K562 (cell line): ENCODE data around the gene ALDH3A2. TPM values are rescaled to one million over a fixed set of nuclear protein-coding genes. Genes with fewer than 3 reads are reported as not detected.

Experiments used
- ATAC-seq: fragments of 200-7000 bp; cut with Tn5 transposase; 3 replicates; pipeline ENCODE4 v1.9.1; 2020; ENCODE audit warnings: moderate library complexity
- BruUV-seq: library from RNA; stranded (reverse); fragments of 400-500 nt; replicated peaks from 2 replicates; lab custom pipeline; 2021; lab: Mats Ljungman, UMichigan
- CTCF ChIA-PET: fragments of 300-600 bp; formaldehyde crosslinking; extraction: SDS; loops from one replicate; lab custom pipeline; 2021; ENCODE audit warnings: low intra/inter-chr PET ratio; lab: Yijun Ruan, JAX
- POLR2A ChIA-PET: fragments of 300-600, 350-650 bp; sonication (Branson Sonifier 250); formaldehyde crosslinking; extraction: SDS; loops from one replicate; lab custom pipeline; 2021; ENCODE audit warnings: antibody characterized with exemption, inconsistent platforms; lab: Yijun Ruan, JAX
- DNase-seq, 4 experiments: peaks; one replicate each; pipeline versions ENCODE4 v3.0.0 to v3.0.0-alpha.2; 2011 to 2018; ENCODE audit warnings: low spot score in 3 of 4, mixed read lengths in 3 of 4; ENCODE audit errors: extremely low read depth in 1 of 4
- FAIRE-seq: peaks from 2 replicates; lab custom pipeline; 2011; peaks lifted over from hg19 to GRCh38; lab: Jason Lieb, UNC
- H2AFZ ChIP-seq: 2 replicates; pipeline ENCODE4 v1.6.0; 2011; ENCODE audit warnings: low read depth, low read length, control low read depth, inconsistent platforms
- H3K27ac ChIP-seq: fragments of 200-600 bp; 3 replicates; pipeline ENCODE4 v1.8.0; 2011; ENCODE audit warnings: low read depth, mild to moderate bottlenecking, control low read depth, inconsistent platforms, low read length, moderate library complexity, mixed read lengths; ENCODE audit errors: extremely low read depth
- H3K27me3 ChIP-seq, 2 experiments: fragments of 300-600 bp in 1 of 2; 2 replicates in 1 of 2; 3 replicates in 1 of 2; pipeline versions ENCODE4 v1.6.0 to v1.8.0; 2011; ENCODE audit warnings: inconsistent platforms in 2 of 2, low read length in 2 of 2, mild to moderate bottlenecking in 1 of 2, mixed read lengths in 1 of 2, moderate library complexity in 1 of 2; ENCODE audit not compliant: control insufficient read depth in 2 of 2, insufficient read depth in 2 of 2
- H3K36me3 ChIP-seq: fragments of 300-600 bp; 3 replicates; pipeline ENCODE4 v1.8.0; 2011; ENCODE audit warnings: mild to moderate bottlenecking, low read length, inconsistent platforms; ENCODE audit not compliant: control insufficient read depth, insufficient read depth
- H3K4me1 ChIP-seq, 2 experiments: fragments of 200-600 bp in 1 of 2; replicated peaks in 1 of 2; 2 replicates in 1 of 2; 3 replicates in 1 of 2; pipeline versions ENCODE4 v1.5.1 to v1.8.0; 2011; ENCODE audit warnings: inconsistent platforms in 2 of 2, low read length in 2 of 2, mild to moderate bottlenecking in 1 of 2, mixed read lengths in 1 of 2, moderate library complexity in 1 of 2; ENCODE audit not compliant: control insufficient read depth in 2 of 2, insufficient read depth in 2 of 2
- H3K4me2 ChIP-seq: 2 replicates; pipeline ENCODE4 v1.6.1; 2011; ENCODE audit warnings: low read length, control low read depth, inconsistent platforms, mixed read lengths; ENCODE audit not compliant: insufficient read depth
- H3K4me3 ChIP-seq: fragments of 200-600 bp; sonication (generic), shearing (Covaris generic); 2 replicates; pipeline ENCODE4 v1.5.1; 2016; ENCODE audit warnings: control low read depth, inconsistent platforms
- H3K79me2 ChIP-seq: fragments of 200-600 bp; 3 replicates; pipeline ENCODE4 v1.8.0; 2011; ENCODE audit warnings: low read length, inconsistent platforms; ENCODE audit not compliant: control insufficient read depth, insufficient read depth
- H3K9ac ChIP-seq, 2 experiments: 2 replicates each; pipeline versions ENCODE4 v1.6.0 to v1.6.1; 2011; ENCODE audit warnings: low read depth in 2 of 2, low read length in 2 of 2, control low read depth in 1 of 2, inconsistent platforms in 1 of 2, mild to moderate bottlenecking in 1 of 2, mixed read lengths in 1 of 2; ENCODE audit not compliant: insufficient read depth in 1 of 2
- H3K9me1 ChIP-seq: one replicate; pipeline ENCODE4 v1.6.0; 2011; ENCODE audit warnings: inconsistent platforms, mild to moderate bottlenecking, low read length, moderate library complexity; ENCODE audit not compliant: control insufficient read depth, insufficient read depth
- H3K9me3 ChIP-seq: replicated peaks from 2 replicates; pipeline ENCODE4 v1.5.1; 2011; ENCODE audit warnings: low read depth, low read length, inconsistent platforms; ENCODE audit not compliant: control insufficient read depth, insufficient read depth
- H4K20me1 ChIP-seq: replicated peaks from 2 replicates; pipeline ENCODE4 v1.6.1; 2011; ENCODE audit warnings: low read length, inconsistent platforms, mixed read lengths; ENCODE audit not compliant: control insufficient read depth, insufficient read depth
- ATF2 ChIP-seq: sonication (generic); formaldehyde crosslinking; IDR thresholded peaks from 2 replicates; pipeline ENCODE4 v1.8.1; 2022; ENCODE audit warnings: missing genetic modification reagents
- CC2D1A ChIP-seq: fragments of 450-650 bp; IDR thresholded peaks from 2 replicates; pipeline ENCODE4 v1.6.1; 2017; ENCODE audit warnings: mild to moderate bottlenecking
- CTCFL ChIP-seq: IDR thresholded peaks from 2 replicates; pipeline ENCODE4 v1.6.1; 2011; ENCODE audit warnings: borderline replicate concordance, low read depth, mild to moderate bottlenecking, moderate library complexity, low read length; ENCODE audit not compliant: insufficient read depth, poor library complexity, severe bottlenecking
- ELF1 ChIP-seq: fragments of 200-800 bp; sonication (Bioruptor generic); IDR thresholded peaks from 2 replicates; pipeline ENCODE4 v1.6.1; 2016; ENCODE audit warnings: missing genetic modification characterization, missing compliant biosample characterization
- ID3 ChIP-seq, 2 experiments: fragments of 250-450 bp in 1 of 2; fragments of 450-650 bp in 1 of 2; sonication (Bioruptor Pico) in 1 of 2; IDR thresholded peaks; 2 replicates each; pipeline versions ENCODE4 v1.6.1 to v1.8.0; 2016 to 2021; ENCODE audit warnings: mild to moderate bottlenecking in 2 of 2, moderate library complexity in 2 of 2, missing compliant biosample characterization in 1 of 2, missing genetic modification characterization in 1 of 2
- KHSRP ChIP-seq: fragments of 450-650 bp; IDR thresholded peaks from 2 replicates; pipeline ENCODE4 v1.6.1; 2017
- MEF2D ChIP-seq: conservative IDR thresholded peaks from 2 replicates; pipeline ENCODE4 v1.6.1; 2016; ENCODE audit warnings: low read depth, missing genetic modification characterization, missing compliant biosample characterization
- MEIS2 ChIP-seq: fragments of 450-650 bp; IDR thresholded peaks from 2 replicates; pipeline ENCODE4 v1.6.1; 2014; ENCODE audit warnings: mild to moderate bottlenecking; ENCODE audit not compliant: partially characterized antibody
- MTA3 ChIP-seq: fragments of 450-650 bp; formaldehyde crosslinking; IDR thresholded peaks from 2 replicates; pipeline ENCODE4 v1.6.1; 2017; ENCODE audit warnings: mild to moderate bottlenecking, borderline replicate concordance
- MXD1 ChIP-seq: fragments of 250-450 bp; sonication (Bioruptor Pico); IDR thresholded peaks from 2 replicates; pipeline ENCODE4 v1.8.0; 2021; ENCODE audit warnings: borderline replicate concordance, mild to moderate bottlenecking, moderate library complexity; ENCODE audit not compliant: poor library complexity, severe bottlenecking
- PREB ChIP-seq: sonication (generic); formaldehyde crosslinking; IDR thresholded peaks from 2 replicates; pipeline ENCODE4 v1.8.1; 2023; ENCODE audit warnings: mild to moderate bottlenecking, missing genetic modification reagents
- ZKSCAN1 ChIP-seq: fragments of 150-350 bp; IDR thresholded peaks from 2 replicates; pipeline ENCODE4 v1.6.1; 2016; ENCODE audit warnings: low read depth, low read length
- ZKSCAN8 ChIP-seq: fragments of 200-800 bp; sonication (Bioruptor generic); IDR thresholded peaks from 2 replicates; pipeline ENCODE4 v1.6.1; 2016; ENCODE audit warnings: missing genetic modification characterization, missing compliant biosample characterization
- ZNF444 ChIP-seq: fragments of 250-450 bp; sonication (Bioruptor Pico); IDR thresholded peaks from 2 replicates; pipeline ENCODE4 v1.4.0; 2020; ENCODE audit warnings: mild to moderate bottlenecking, moderate library complexity
- ZNF445 ChIP-seq: fragments of 250-450 bp; sonication (Bioruptor Pico); IDR thresholded peaks from 2 replicates; pipeline ENCODE4 v1.4.0; 2020; ENCODE audit warnings: low read depth, mild to moderate bottlenecking, moderate library complexity
- ZNF586 ChIP-seq: fragments of 450-650 bp; formaldehyde crosslinking; conservative IDR thresholded peaks from 2 replicates; pipeline ENCODE4 v1.4.0; 2020; ENCODE audit warnings: mild to moderate bottlenecking, moderate library complexity
- ZNF766 ChIP-seq: fragments of 200-800 bp; sonication (Bioruptor generic); conservative IDR thresholded peaks from 2 replicates; pipeline ENCODE4 v1.6.1; 2016; ENCODE audit warnings: missing genetic modification characterization, missing compliant biosample characterization
- WGBS: fragments of 100-300 bp; shearing (Covaris generic); methylation state at CpG from one replicate; pipeline ENCODE4 v1.1.6; 2016; ENCODE audit warnings: low coverage, mixed read lengths; ENCODE audit not compliant: insufficient coverage; ENCODE audit errors: missing lambda C conversion rate; 5-methylcytosine and 5-hydroxymethylcytosine counted together
- in situ Hi-C: fragments of 300-500 bp; cut with MboI; formaldehyde crosslinking; loops from 4 replicates; pipeline ENCODE4 v1.15.0; 2018; ENCODE audit warnings: inconsistent platforms, mixed read lengths
- intact Hi-C: fragments of 100-400 bp; cut with micrococcal nuclease; formaldehyde crosslinking; loops from 2 replicates; pipeline ENCODE4 v1.14.2; 2022
- polyA plus RNA-seq, 8 experiments: library from polyadenylated mRNA; depleted of rRNA in 4 of 8; stranded (reverse) in 5 of 8; unstranded in 3 of 8; fragments of >200 nt; fragmentation: Nextera tagmentation in 2 of 8; fragmentation: Illumina TruSeq in 1 of 8; extraction: Ambion mirVana in 2 of 8; extraction: Trizol in 1 of 8; gene quantifications; 2 replicates each; pipeline versions ENCODE4 v1.2.1 to v1.2.3, GENCODE V29; 2011 to 2014; ENCODE audit warnings: inconsistent platforms in 1 of 8, missing spikeins in 1 of 8
- total RNA-seq, 7 experiments: library from RNA; depleted of rRNA in 6 of 7; stranded (reverse); fragments of >200 nt in 6 of 7; fragmentation: Illumina TruSeq in 2 of 7; extraction: Trizol in 2 of 7; gene quantifications; 2 replicates each; pipeline versions ENCODE4 v1.2.1 to v1.2.3, GENCODE V29; 2011 to 2021; ENCODE audit warnings: low replicate concordance in 1 of 7

Gene ALDH3A2
- total and polyA plus RNA-seq, 9 of the 15 experiments (the other 6 are each of a cell fraction or from before 2014, with no cell fraction given), result 0.01 to 0.78 (median 0.12) TPM; not detected in 5

- in situ Hi-C loops, result no loop called here
- FAIRE-seq, result no peak
- POLR2A ChIA-PET, result no interaction called here
- TF ChIP-seq PREB (CRISPR knock-in tag) (no peak), ZNF444 (CRISPR knock-in tag) (no peak), MEF2D (tag) (0 out of 2 replicates have a peak, but pooled peaks have one; percentile 48), ZKSCAN1 (no peak), ZNF445 (no peak), ELF1 (tag) (no peak), MXD1 (CRISPR knock-in tag) (no peak), CTCFL (peak; percentile 3), MEIS2 (peak; percentile 38), MTA3 (no peak), CC2D1A (no peak), ZNF766 (CRISPR knock-in tag) (no peak), ATF2 (CRISPR knock-in tag) (no peak), ZKSCAN8 (CRISPR knock-in tag) (no peak), ZNF586 (CRISPR knock-in tag) (no peak), ID3 (CRISPR knock-in tag; IDR thresholded peaks at IDR 0.05) (no peak), ID3 (tag; IDR thresholded peaks at IDR 0.05) (no peak), KHSRP (no peak)
These were observed 2.8 kb upstream of the ALDH3A2 start for GRCh38 chr17:19645734-19646201.

More at GRCh38 chr17:19645734-19646201, 2.8 kb upstream of the ALDH3A2 start:
- no peaks in the 10 kb centered on the region for H3K79me2 ChIP-seq
- no peak overlapping the region for H2AFZ ChIP-seq
- CTCF ChIA-PET, result no interaction called here
- no peak overlapping the region for H3K4me3 ChIP-seq
- H3K9ac ChIP-seq, result no peak overlapping the region
- H3K9me3 ChIP-seq, result no peaks in the 10 kb centered on the region
- H4K20me1 ChIP-seq, result no peaks in the 10 kb centered on the region
- peaks cover 2 to 17% of the 10 kb centered on the region in 2 experiments; a peak in 3 of 5 replicates for H3K27me3 ChIP-seq
- intact Hi-C loops, result loop anchor here (1.0 kb wide), 1 partner anchor 131 kb away; no protein-coding TSS in a partner anchor
- H3K4me1 ChIP-seq, result peaks cover 0 to 13% of the 10 kb centered on the region in 2 experiments; a peak in 2 of 5 replicates
- DNase-seq, result peak; percentile 32 to 36 (median 35)
- BruUV-seq, result no TSS peak
- ATAC-seq, result peak; percentile 71
- no peak overlapping the region for H3K4me2 ChIP-seq
- no peaks in the 10 kb centered on the region for H3K9me1 ChIP-seq
- no peak overlapping the region for H3K27ac ChIP-seq
- 0% methylated on average over 4 of the region's 4 CpGs for WGBS
- no peaks in the 10 kb centered on the region for H3K36me3 ChIP-seq
